Measurements from ENCODE around the gene USE1. TPM values are rescaled to one million over a fixed set of nuclear protein-coding genes. Genes with fewer than 3 reads are reported as not detected.

The USE1 gene
- polyA plus RNA-seq, 2 donors, result 32.8 to 37.7 TPM

DNA sequence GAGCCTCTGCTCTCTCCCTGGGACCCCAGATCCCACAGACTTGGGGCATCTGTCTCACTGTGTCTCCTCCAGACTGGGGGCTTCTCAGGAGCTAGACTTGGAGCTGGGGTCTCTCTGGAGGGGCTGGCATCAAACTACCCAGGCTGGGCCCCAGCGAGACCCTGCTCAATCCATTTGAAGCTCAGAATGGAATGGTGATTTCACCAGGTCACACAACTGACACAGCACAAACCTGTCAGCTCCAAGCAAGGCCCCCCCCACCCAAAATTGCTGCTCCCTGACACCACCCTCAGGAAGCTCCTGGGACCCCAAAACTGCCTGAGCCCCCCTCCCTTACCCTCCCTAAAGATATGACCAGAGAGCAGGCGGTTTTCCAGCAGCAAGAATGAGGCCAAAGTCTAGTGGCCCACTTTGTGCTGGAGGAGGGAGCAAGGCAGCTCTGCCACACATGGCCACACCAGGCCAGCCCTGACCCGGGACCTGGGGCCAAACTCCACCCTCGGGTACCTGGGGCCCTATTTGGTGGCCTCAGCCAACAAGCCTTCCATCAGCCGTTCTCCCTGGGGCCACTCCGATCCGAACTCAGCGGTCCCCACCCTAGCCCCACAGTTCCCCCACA, 28.2 kb downstream of the USE1 start:
- H3K27ac ChIP-seq (ENCODE audit: low read depth in 2 of 2, low read length in 1 of 2), result peak overlapping the region; percentile 83 to 95
- H3K4me1 ChIP-seq (ENCODE audit: control insufficient read depth in 2 of 2, insufficient read depth in 2 of 2, low read length in 1 of 2), result peaks cover 15 to 20% of the 10 kb centered on the region in 2 donors
- peaks cover 4 to 9% of the 10 kb centered on the region in 2 donors for H3K36me3 ChIP-seq (ENCODE audit: control insufficient read depth in 2 of 2, insufficient read depth in 2 of 2, low read length in 1 of 2)
- no peaks in the 10 kb centered on the region for H3K9me3 ChIP-seq (ENCODE audit: control insufficient read depth in 2 of 2, insufficient read depth in 1 of 2, low read depth in 1 of 2, low read length in 1 of 2)
- WGBS, 2 donors, result 35 to 42% methylated on average over 8 of the region's 8 CpGs
- H3K27me3 ChIP-seq (ENCODE audit: control insufficient read depth in 1 of 2, insufficient read depth in 2 of 2, low read length in 2 of 2), result no peaks in the 10 kb centered on the region
- H3K4me3 ChIP-seq (ENCODE audit: low read depth in 1 of 2, low read length in 2 of 2), result peak overlapping the region; percentile 91 to 94

DNA sequence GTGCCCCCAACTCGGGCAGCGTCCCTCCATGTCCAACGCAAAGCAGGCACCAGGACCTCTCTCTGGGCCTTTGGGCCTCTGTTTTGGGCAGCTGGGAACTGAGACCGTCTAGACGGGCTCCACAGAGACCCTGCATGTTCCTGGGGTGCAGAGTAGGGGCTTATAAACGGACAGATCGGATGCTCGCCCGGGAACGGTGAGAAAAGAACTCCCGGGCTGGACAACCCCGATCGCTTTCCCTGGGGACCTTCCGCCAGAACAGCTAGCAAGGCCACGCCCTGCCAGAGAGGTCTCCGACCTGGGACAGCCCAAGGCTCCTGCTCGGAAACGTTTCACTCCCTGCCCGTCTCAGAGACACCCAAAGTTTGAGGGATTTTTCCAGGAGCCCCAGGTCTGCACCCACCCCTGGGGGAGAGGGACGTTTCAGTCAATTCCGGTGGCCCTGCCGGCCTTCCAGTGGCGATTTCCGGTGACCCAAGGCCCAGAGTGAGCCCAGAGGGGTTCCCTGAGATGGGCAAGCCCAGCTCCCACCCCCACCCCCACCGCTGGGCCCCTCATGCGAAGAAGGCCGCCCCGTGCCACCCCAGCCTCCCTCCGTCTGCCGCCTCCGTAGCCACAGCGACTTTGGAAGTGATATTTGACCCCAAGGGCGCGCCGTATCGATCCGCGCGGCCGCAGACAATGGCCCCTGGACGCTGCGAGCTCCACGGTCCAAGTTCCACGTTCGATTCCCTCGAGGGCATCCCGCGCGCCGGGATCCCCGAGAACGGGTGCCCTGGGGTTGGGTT, 28.9 kb downstream of the USE1 start:
- H3K9me3 ChIP-seq (ENCODE audit: control insufficient read depth in 2 of 2, insufficient read depth in 1 of 2, low read depth in 1 of 2, low read length in 1 of 2), result no peaks in the 10 kb centered on the region
- peak overlapping the region; percentile 83 to 95 for H3K27ac ChIP-seq (ENCODE audit: low read depth in 2 of 2, low read length in 1 of 2)
- WGBS, 2 donors, result 12 to 14% methylated on average over 51 to 52 of the region's 52 CpGs
- peaks cover 15 to 22% of the 10 kb centered on the region in 2 donors for H3K4me1 ChIP-seq (ENCODE audit: control insufficient read depth in 2 of 2, insufficient read depth in 2 of 2, low read length in 1 of 2)
- peak overlapping the region; percentile 91 to 94 for H3K4me3 ChIP-seq (ENCODE audit: low read depth in 1 of 2, low read length in 2 of 2)
- peaks cover 4% of the 10 kb centered on the region in 2 donors for H3K36me3 ChIP-seq (ENCODE audit: control insufficient read depth in 2 of 2, insufficient read depth in 2 of 2, low read length in 1 of 2)
- no peaks in the 10 kb centered on the region for H3K27me3 ChIP-seq (ENCODE audit: control insufficient read depth in 1 of 2, insufficient read depth in 2 of 2, low read length in 2 of 2)

DNA sequence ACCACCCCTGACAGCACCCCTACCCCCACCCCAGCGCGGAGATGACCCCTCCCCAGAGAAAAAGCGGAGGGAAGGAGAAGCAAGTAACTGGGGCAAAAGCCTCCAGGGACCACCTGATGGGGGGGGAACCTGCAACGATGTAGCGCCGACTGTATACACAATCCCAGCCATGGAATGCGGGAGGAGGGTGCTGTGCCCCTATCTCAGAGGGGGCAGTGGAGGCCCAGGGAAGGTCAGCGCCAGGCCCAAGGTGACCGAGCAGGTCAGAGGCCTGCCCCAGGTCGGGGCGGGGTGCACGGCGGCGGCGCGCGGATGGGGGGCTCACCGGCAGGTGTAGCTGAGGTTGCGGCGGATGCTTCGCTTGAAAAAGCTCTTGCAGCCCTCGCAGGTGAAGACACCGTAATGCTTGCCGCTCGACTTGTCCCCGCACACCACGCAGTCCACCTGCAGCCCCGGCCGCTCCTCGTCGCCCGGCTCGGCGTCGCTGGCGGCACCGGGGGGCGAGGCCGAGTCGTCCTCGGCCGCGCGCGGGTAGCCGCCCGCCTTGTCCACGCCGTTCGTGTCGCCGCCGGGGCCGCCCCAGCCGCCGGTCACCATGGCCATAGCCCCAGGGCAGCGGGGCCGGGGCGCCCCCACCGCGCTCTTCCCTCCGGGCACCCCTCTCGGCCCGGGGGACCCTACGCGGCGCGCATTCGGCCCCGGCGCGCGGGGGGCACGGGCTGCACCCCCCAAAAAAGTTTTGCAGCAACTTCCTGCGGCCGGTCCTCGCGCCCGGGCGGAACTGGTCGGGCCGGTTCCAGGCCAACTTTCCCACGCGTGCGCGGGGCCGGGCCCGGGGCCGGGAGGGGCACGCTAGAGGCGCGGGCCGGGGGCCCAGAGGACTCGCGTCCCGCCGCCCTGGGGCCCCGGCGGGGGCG, 29.7 kb downstream of the USE1 start:
- Histone ChIP-seq H3K4me3 (ENCODE audit: low read depth in 1 of 2, low read length in 2 of 2) (peak overlapping the region; percentile 91 to 94), H3K9me3 (ENCODE audit: control insufficient read depth in 2 of 2, insufficient read depth in 1 of 2, low read depth in 1 of 2, low read length in 1 of 2) (no peaks in the 10 kb centered on the region), H3K36me3 (ENCODE audit: control insufficient read depth in 2 of 2, insufficient read depth in 2 of 2, low read length in 1 of 2) (peaks cover 4% of the 10 kb centered on the region in 2 donors), H3K27ac (ENCODE audit: low read depth in 2 of 2, low read length in 1 of 2) (peak overlapping the region; percentile 83 to 95), H3K4me1 (ENCODE audit: control insufficient read depth in 2 of 2, insufficient read depth in 2 of 2, low read length in 1 of 2) (peaks cover 15 to 25% of the 10 kb centered on the region in 2 donors), H3K27me3 (ENCODE audit: control insufficient read depth in 1 of 2, insufficient read depth in 2 of 2, low read length in 2 of 2) (no peaks in the 10 kb centered on the region)
- 1 to 2% methylated on average over 75 to 100 of the region's 100 CpGs for WGBS, 2 donors

- Histone ChIP-seq H3K4me3 (ENCODE audit: low read depth in 1 of 2, low read length in 2 of 2) (peak within 1 kb of the TSS; percentile 91 to 94), H3K27me3 (ENCODE audit: control insufficient read depth in 1 of 2, insufficient read depth in 2 of 2, low read length in 2 of 2) (no peaks in the 10 kb centered on the region), H3K4me1 (ENCODE audit: control insufficient read depth in 2 of 2, insufficient read depth in 2 of 2, low read length in 1 of 2) (peaks cover 15 to 29% of the 10 kb centered on the region in 2 donors), H3K27ac (ENCODE audit: low read depth in 2 of 2, low read length in 1 of 2) (peak within 1 kb of the TSS; percentile 95 to 97), H3K36me3 (ENCODE audit: control insufficient read depth in 2 of 2, insufficient read depth in 2 of 2, low read length in 1 of 2) (peaks cover 0 to 2% of the 10 kb centered on the region in 2 donors), H3K9me3 (ENCODE audit: control insufficient read depth in 2 of 2, insufficient read depth in 1 of 2, low read depth in 1 of 2, low read length in 1 of 2) (no peaks in the 10 kb centered on the region)
- 0 to 1% methylated on average over 37 to 72 of the region's 72 CpGs for WGBS, 2 donors
These were observed 30.4 kb downstream of the USE1 start, which contains the start of gene NR2F6 for GRCh38 chr19:17245535-17245984. NR2F6 (minus strand) TSS chr19:17245919; CDS start chr19:17245220, 699 bp downstream.

DNA sequence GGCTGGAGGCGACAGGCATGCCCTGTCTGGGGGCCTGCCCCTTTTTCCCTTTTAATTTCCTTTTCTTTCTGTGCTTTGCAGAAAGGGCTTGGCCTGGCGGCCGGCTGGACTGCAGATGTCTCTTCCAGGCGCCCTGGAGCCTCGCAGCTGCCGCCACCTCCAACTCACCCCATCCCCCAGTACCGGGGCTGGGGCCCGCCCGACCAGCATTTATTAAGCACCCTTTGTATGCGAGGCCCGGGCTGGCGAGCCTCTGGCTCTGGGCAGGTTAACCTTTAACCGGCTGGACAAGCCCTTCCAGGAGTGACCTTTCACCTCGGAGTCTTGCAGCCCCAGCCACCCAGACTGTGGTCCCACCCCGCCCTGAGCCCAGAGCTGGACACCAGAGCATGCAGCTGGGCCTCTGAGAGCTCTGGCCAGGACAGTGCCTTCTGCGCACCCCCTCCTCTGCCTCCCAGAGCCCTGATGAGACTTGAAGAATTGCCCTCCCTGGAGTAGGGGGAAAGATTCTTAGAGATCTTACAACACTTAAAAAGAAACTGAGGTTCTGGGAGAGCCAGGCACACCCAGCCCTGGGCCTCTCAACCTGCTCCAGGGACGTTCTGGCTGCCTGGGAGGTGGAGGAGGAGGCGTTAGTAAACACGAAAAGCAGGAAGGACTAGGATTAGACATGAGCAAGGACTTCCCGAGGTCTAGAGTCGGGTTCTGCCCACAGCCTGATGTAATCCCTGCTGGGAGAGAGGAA, 31.7 kb downstream of the USE1 start:
- no peaks in the 10 kb centered on the region for H3K27me3 ChIP-seq (ENCODE audit: control insufficient read depth in 1 of 2, insufficient read depth in 2 of 2, low read length in 2 of 2)
- 17 to 18% methylated on average over 21 of the region's 21 CpGs for WGBS, 2 donors
- no peaks in the 10 kb centered on the region for H3K36me3 ChIP-seq (ENCODE audit: control insufficient read depth in 2 of 2, insufficient read depth in 2 of 2, low read length in 1 of 2)
- peaks cover 13 to 29% of the 10 kb centered on the region in 2 donors for H3K4me1 ChIP-seq (ENCODE audit: control insufficient read depth in 2 of 2, insufficient read depth in 2 of 2, low read length in 1 of 2)
- H3K9me3 ChIP-seq (ENCODE audit: control insufficient read depth in 2 of 2, insufficient read depth in 1 of 2, low read depth in 1 of 2, low read length in 1 of 2), result no peaks in the 10 kb centered on the region
- H3K4me3 ChIP-seq (ENCODE audit: low read depth in 1 of 2, low read length in 2 of 2), result peak overlapping the region; percentile 63 to 94
- H3K27ac ChIP-seq (ENCODE audit: low read depth in 2 of 2, low read length in 1 of 2), result peak overlapping the region; percentile 95 to 97

- H3K4me1 ChIP-seq (ENCODE audit: control insufficient read depth in 2 of 2, insufficient read depth in 2 of 2, low read length in 1 of 2), result peaks cover 5 to 23% of the 10 kb centered on the region in 2 donors
These were observed 33.0 kb downstream of the USE1 start for GRCh38 chr19:17248011-17248776.

GRCh38 chr19:17249887-17250548, 34.9 kb downstream of the USE1 start:
- H3K4me3 ChIP-seq (ENCODE audit: low read depth in 1 of 2, low read length in 2 of 2), result no peak overlapping the region
- peaks cover 5 to 20% of the 10 kb centered on the region in 2 donors for H3K4me1 ChIP-seq (ENCODE audit: control insufficient read depth in 2 of 2, insufficient read depth in 2 of 2, low read length in 1 of 2)
- no peaks in the 10 kb centered on the region for H3K9me3 ChIP-seq (ENCODE audit: control insufficient read depth in 2 of 2, insufficient read depth in 1 of 2, low read depth in 1 of 2, low read length in 1 of 2)
- H3K27ac ChIP-seq (ENCODE audit: low read depth in 2 of 2, low read length in 1 of 2), result peak overlapping the region in 1 of 2 donors; percentile 38
- H3K27me3 ChIP-seq (ENCODE audit: control insufficient read depth in 1 of 2, insufficient read depth in 2 of 2, low read length in 2 of 2), result no peaks in the 10 kb centered on the region
- H3K36me3 ChIP-seq (ENCODE audit: control insufficient read depth in 2 of 2, insufficient read depth in 2 of 2, low read length in 1 of 2), result no peaks in the 10 kb centered on the region
- 86% methylated on average over 15 of the region's 15 CpGs for WGBS, 2 donors

More at GRCh38 chr19:17248011-17248776, 33.0 kb downstream of the USE1 start:
- Histone ChIP-seq H3K9me3 (ENCODE audit: control insufficient read depth in 2 of 2, insufficient read depth in 1 of 2, low read depth in 1 of 2, low read length in 1 of 2) (no peaks in the 10 kb centered on the region), H3K4me3 (ENCODE audit: low read depth in 1 of 2, low read length in 2 of 2) (no peak overlapping the region), H3K27me3 (ENCODE audit: control insufficient read depth in 1 of 2, insufficient read depth in 2 of 2, low read length in 2 of 2) (no peaks in the 10 kb centered on the region), H3K36me3 (ENCODE audit: control insufficient read depth in 2 of 2, insufficient read depth in 2 of 2, low read length in 1 of 2) (no peaks in the 10 kb centered on the region), H3K27ac (ENCODE audit: low read depth in 2 of 2, low read length in 1 of 2) (peak overlapping the region; percentile 74 to 97)
- WGBS, 2 donors, result 53 to 57% methylated on average over 21 of the region's 21 CpGs

GRCh38 chr19:17254636-17255035, 39.5 kb downstream of the USE1 start:
- Histone ChIP-seq H3K9me3 (ENCODE audit: control insufficient read depth in 2 of 2, insufficient read depth in 1 of 2, low read depth in 1 of 2, low read length in 1 of 2) (peaks cover 0 to 3% of the 10 kb centered on the region in 2 donors), H3K36me3 (ENCODE audit: control insufficient read depth in 2 of 2, insufficient read depth in 2 of 2, low read length in 1 of 2) (no peaks in the 10 kb centered on the region), H3K4me3 (ENCODE audit: low read depth in 1 of 2, low read length in 2 of 2) (no peak overlapping the region), H3K27ac (ENCODE audit: low read depth in 2 of 2, low read length in 1 of 2) (no peak overlapping the region), H3K4me1 (ENCODE audit: control insufficient read depth in 2 of 2, insufficient read depth in 2 of 2, low read length in 1 of 2) (peaks cover 0 to 6% of the 10 kb centered on the region in 2 donors), H3K27me3 (ENCODE audit: control insufficient read depth in 1 of 2, insufficient read depth in 2 of 2, low read length in 2 of 2) (no peaks in the 10 kb centered on the region)
- WGBS, 2 donors, result 82% methylated on average over 10 of the region's 10 CpGs
